ENCODE results near the gene COLEC11. TPM values are rescaled to one million over a fixed set of nuclear protein-coding genes. Genes with fewer than 3 reads are reported as not detected.

Gene COLEC11
- total and polyA plus RNA-seq, 9 of the 15 experiments (the other 6 are each of a cell fraction or from before 2014, with no cell fraction given), result 0.32 to 4.3 (median 1.8) TPM

- TF ChIP-seq NR4A1 (CRISPR knock-in tag; IDR thresholded peaks at IDR 0.05) (no peak), NR4A1 (tag; IDR thresholded peaks at IDR 0.05) (no peak), EGR1 (conservative IDR thresholded peaks at IDR 0.05) (no peak)
Measured at GRCh38 chr2:3654011-3654410, 59.1 kb downstream of the COLEC11 start (continued).

GRCh38 chr2:3654531-3655225, 59.8 kb downstream of the COLEC11 start:
- Histone ChIP-seq H3K79me2 (ENCODE audit: control insufficient read depth, insufficient read depth, low read length) (no peaks in the 10 kb centered on the region), H3K9ac (ENCODE audit: insufficient read depth in 1 of 2, low read depth in 2 of 2, low read length in 2 of 2) (no peak overlapping the region), H3K4me2 (ENCODE audit: insufficient read depth, low read length) (no peak overlapping the region), H4K20me1 (replicated peaks; ENCODE audit: control insufficient read depth, insufficient read depth, low read length) (peaks cover 8% of the 10 kb centered on the region), H3K4me1 (replicated peaks in 1 of 2; ENCODE audit: control insufficient read depth in 2 of 2, insufficient read depth in 2 of 2, low read length in 2 of 2) (peaks cover 0 to 23% of the 10 kb centered on the region in 2 experiments; a peak in 3 of 5 replicates), H3K27me3 (ENCODE audit: control insufficient read depth in 2 of 2, insufficient read depth in 2 of 2, low read length in 2 of 2) (peaks cover 44 to 67% of the 10 kb centered on the region in 2 experiments), H3K4me3 (no peak overlapping the region), H3K27ac (ENCODE audit: extremely low read depth, low read depth, low read length) (no peak overlapping the region), H2AFZ (ENCODE audit: low read depth, low read length) (no peak overlapping the region), H3K36me3 (ENCODE audit: control insufficient read depth, insufficient read depth, low read length) (no peaks in the 10 kb centered on the region), H3K9me3 (replicated peaks; ENCODE audit: control insufficient read depth, insufficient read depth, low read depth, low read length) (no peaks in the 10 kb centered on the region), H3K9me1 (ENCODE audit: control insufficient read depth, insufficient read depth, low read length) (no peaks in the 10 kb centered on the region)
- in situ Hi-C loops (cut with MboI), result loop anchor here (10.0 to 25.0 kb wide), 3 partner anchors 160 to 1542 kb away; no protein-coding TSS in a partner anchor
- TF ChIP-seq TEAD1 (CRISPR knock-in tag; IDR thresholded peaks at IDR 0.05) (no peak), SIRT6 (IDR thresholded peaks at IDR 0.05; ENCODE audit: low read depth, low read length) (no peak)
- no peak for DNase-seq (ENCODE audit: extremely low read depth in 1 of 4, low spot score in 3 of 4)
- FAIRE-seq, result no peak
- intact Hi-C loops (cut with micrococcal nuclease), result loop anchor here (5.0 kb wide), 3 partner anchors 77 to 232 kb away; partner anchors contain the start of gene RPS7
- CTCF ChIA-PET (ENCODE audit: low intra/inter-chr PET ratio), result no interaction called here
- no TSS peak for BruUV-seq (replicated peaks)
- POLR2A ChIA-PET, result interaction anchor here (0.6 to 1.9 kb wide), 3 partner anchors 14 to 780 kb away, joined by 3 to 6 read pairs (median 3); no protein-coding TSS in a partner anchor
- no peak for ATAC-seq
- WGBS (ENCODE audit: insufficient coverage, low coverage, missing lambda C conversion rate), result 4% methylated on average over 19 of the region's 21 CpGs
